ENCODE results near the gene CYFIP1.

DNA sequence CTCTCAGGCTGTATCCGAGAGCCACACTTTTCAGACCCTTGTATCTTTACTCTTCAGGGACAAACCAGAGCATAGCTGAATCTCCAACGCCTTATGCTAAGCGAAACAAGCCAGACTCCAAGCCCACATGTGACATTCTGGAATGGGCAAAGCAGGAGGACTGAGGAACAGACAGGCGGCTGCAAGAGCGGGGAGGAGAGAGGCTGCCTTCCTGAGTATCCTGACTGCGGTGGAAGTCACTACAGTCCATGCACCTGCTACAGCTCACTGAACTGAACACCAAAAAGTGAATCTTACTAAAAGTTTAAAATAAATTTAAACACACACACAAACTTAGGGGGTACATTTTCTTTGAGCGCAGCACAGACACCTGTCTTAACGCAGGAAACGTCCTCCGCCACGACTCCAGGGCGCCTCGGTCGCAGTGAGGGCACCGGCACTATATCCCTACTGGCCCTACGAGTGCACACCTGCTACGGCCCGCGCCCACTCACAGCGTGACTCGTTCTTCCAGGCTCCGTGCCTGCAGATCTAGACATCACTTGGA lies 1.4 kb downstream of the CYFIP1 start:
- TF ChIP-seq, protein P1, sequence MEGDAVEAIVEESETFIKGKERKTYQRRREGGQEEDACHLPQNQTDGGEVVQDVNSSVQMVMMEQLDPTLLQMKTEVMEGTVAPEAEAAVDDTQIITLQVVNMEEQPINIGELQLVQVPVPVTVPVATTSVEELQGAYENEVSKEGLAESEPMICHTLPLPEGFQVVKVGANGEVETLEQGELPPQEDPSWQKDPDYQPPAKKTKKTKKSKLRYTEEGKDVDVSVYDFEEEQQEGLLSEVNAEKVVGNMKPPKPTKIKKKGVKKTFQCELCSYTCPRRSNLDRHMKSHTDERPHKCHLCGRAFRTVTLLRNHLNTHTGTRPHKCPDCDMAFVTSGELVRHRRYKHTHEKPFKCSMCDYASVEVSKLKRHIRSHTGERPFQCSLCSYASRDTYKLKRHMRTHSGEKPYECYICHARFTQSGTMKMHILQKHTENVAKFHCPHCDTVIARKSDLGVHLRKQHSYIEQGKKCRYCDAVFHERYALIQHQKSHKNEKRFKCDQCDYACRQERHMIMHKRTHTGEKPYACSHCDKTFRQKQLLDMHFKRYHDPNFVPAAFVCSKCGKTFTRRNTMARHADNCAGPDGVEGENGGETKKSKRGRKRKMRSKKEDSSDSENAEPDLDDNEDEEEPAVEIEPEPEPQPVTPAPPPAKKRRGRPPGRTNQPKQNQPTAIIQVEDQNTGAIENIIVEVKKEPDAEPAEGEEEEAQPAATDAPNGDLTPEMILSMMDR (IDR thresholded peaks at IDR 0.05), result no peak
- TF ChIP-seq POLR2A (IDR thresholded peaks at IDR 0.05), result no peak

Measured in heart left ventricle (tissue), 13 donors.